Neuronal stem cell (in vitro differentiated cells): Measurements from ENCODE around the gene RAD51B.

Experiments
- DNase-seq: peaks from one replicate; pipeline ENCODE4 v3.0.0-alpha.2; 2013; ENCODE audit warnings: low spot score
- H2AFZ ChIP-seq: one replicate; pipeline ENCODE4 v1.6.1; 2013; ENCODE audit warnings: mild to moderate bottlenecking, low read length, inconsistent platforms
- H2AK5ac ChIP-seq: 2 replicates; pipeline ENCODE4 v1.6.1; 2013; ENCODE audit warnings: low read depth, mild to moderate bottlenecking, inconsistent platforms, low read length, moderate library complexity, mixed read lengths
- H2BK120ac ChIP-seq: 2 replicates; pipeline ENCODE4 v1.6.1; 2013; ENCODE audit warnings: low read depth, mild to moderate bottlenecking, inconsistent platforms, low read length, moderate library complexity, mixed read lengths
- H2BK12ac ChIP-seq: one replicate; pipeline ENCODE4 v1.6.1; 2013; ENCODE audit warnings: low read length, inconsistent platforms
- H2BK15ac ChIP-seq: 2 replicates; pipeline ENCODE4 v1.6.1; 2013; ENCODE audit warnings: mild to moderate bottlenecking, low read length, inconsistent platforms, mixed read lengths
- H2BK5ac ChIP-seq: one replicate; pipeline ENCODE4 v1.6.1; 2013; ENCODE audit warnings: inconsistent platforms, mild to moderate bottlenecking, low read length, moderate library complexity
- H3K14ac ChIP-seq: one replicate; pipeline ENCODE4 v1.6.1; 2013; ENCODE audit warnings: low read length, inconsistent platforms
- H3K18ac ChIP-seq: 2 replicates; pipeline ENCODE4 v1.6.1; 2013; ENCODE audit warnings: low read length, inconsistent platforms
- H3K23ac ChIP-seq: 2 replicates; pipeline ENCODE4 v1.6.1; 2013; ENCODE audit warnings: low read depth, mild to moderate bottlenecking, mixed read lengths, low read length, inconsistent platforms; ENCODE audit not compliant: poor library complexity
- H3K27ac ChIP-seq: replicated peaks from 3 replicates; pipeline ENCODE4 v1.5.1; 2013; ENCODE audit warnings: low read length, inconsistent platforms
- H3K27me3 ChIP-seq, 3 experiments: 2 replicates each; pipeline ENCODE4 v1.6.1; 2013; ENCODE audit warnings: low read length in 3 of 3, mild to moderate bottlenecking in 2 of 3, inconsistent platforms in 1 of 3, low read depth in 1 of 3, mixed read lengths in 1 of 3, moderate library complexity in 1 of 3; ENCODE audit not compliant: control insufficient read depth in 3 of 3, insufficient read depth in 3 of 3
- H3K36me3 ChIP-seq, 2 donors: replicated peaks in 1 of 2; 2 replicates each; pipeline ENCODE4 v1.6.1; 2013; ENCODE audit warnings: low read length in 2 of 2; ENCODE audit not compliant: control insufficient read depth in 2 of 2, insufficient read depth in 2 of 2
- H3K4ac ChIP-seq: 2 replicates; pipeline ENCODE4 v1.6.1; 2013; ENCODE audit warnings: inconsistent platforms, mild to moderate bottlenecking, low read length, moderate library complexity
- H3K4me1 ChIP-seq, 2 donors: 1 replicate in 1 of 2; 2 replicates in 1 of 2; pipeline ENCODE4 v1.6.1; 2013; ENCODE audit warnings: low read length in 2 of 2, low read depth in 1 of 2; ENCODE audit not compliant: control insufficient read depth in 2 of 2, insufficient read depth in 1 of 2
- H3K4me2 ChIP-seq: one replicate; pipeline ENCODE4 v1.6.1; 2013; ENCODE audit warnings: mild to moderate bottlenecking, low read length, inconsistent platforms; ENCODE audit not compliant: insufficient read depth, poor library complexity, severe bottlenecking
- H3K4me3 ChIP-seq, 2 donors: 2 replicates each; pipeline ENCODE4 v1.5.1; 2013; ENCODE audit warnings: low read length in 2 of 2, mild to moderate bottlenecking in 2 of 2, inconsistent platforms in 1 of 2, moderate library complexity in 1 of 2
- H3K79me1 ChIP-seq: one replicate; pipeline ENCODE4 v1.6.1; 2013; ENCODE audit warnings: low read depth, mild to moderate bottlenecking, inconsistent platforms, low read length, moderate library complexity
- H3K9ac ChIP-seq: one replicate; pipeline ENCODE4 v1.6.1; 2013; ENCODE audit warnings: mild to moderate bottlenecking, low read depth, low read length, inconsistent platforms; ENCODE audit not compliant: poor library complexity
- H3K9me3 ChIP-seq, 2 donors: replicated peaks in 1 of 2; 2 replicates each; pipeline versions ENCODE3 to v1.6.1; 2013; ENCODE audit warnings: low read length in 2 of 2, mild to moderate bottlenecking in 2 of 2, inconsistent platforms in 1 of 2, low read depth in 1 of 2, mixed read lengths in 1 of 2, moderate library complexity in 1 of 2; ENCODE audit not compliant: control insufficient read depth in 2 of 2, insufficient read depth in 1 of 2
- H4K8ac ChIP-seq: one replicate; pipeline ENCODE4 v1.6.1; 2013; ENCODE audit warnings: low read depth, mild to moderate bottlenecking, inconsistent platforms, low read length, moderate library complexity
- H4K91ac ChIP-seq: one replicate; pipeline ENCODE4 v1.6.1; 2013; ENCODE audit warnings: low read length, low read depth, mild to moderate bottlenecking, inconsistent platforms; ENCODE audit not compliant: poor library complexity
- WGBS, 2 donors: extraction: QIAGEN DNeasy Blood & Tissue Kit; methylation state at CpG; one replicate each; pipeline ENCODE4 v1.1.7; 2013; ENCODE audit warnings: missing lambda C conversion rate in 2 of 2, mixed read lengths in 1 of 2; ENCODE audit not compliant: insufficient read length in 2 of 2, insufficient replicate concordance in 1 of 2; ENCODE audit errors: extremely low coverage in 2 of 2; 5-methylcytosine and 5-hydroxymethylcytosine counted together

The RAD51B gene

DNA sequence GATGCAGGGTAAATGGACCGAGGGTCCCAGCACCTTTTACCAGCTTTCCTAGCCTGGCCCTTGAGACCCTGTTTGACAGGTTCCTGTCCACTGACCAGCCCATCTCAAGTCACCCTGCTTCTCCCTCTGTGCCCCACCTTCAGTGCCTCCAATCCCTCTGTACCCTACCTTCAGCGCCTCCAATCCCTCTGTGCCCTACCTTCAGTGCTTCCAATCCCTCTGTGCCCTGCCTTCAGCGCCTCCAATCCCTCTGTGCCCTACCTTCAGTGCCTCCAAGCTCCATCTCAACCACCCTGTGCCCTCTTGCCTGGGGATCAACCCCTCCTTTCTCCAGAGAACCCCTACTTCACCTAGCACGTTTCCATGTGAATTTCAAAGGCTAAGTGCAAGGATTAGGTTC, 919.0 kb downstream of the RAD51B start:
- Histone ChIP-seq H3K18ac (peak overlapping the region; percentile 24), H4K91ac (no peak overlapping the region), H3K36me3 (no peaks in the 10 kb centered on the region), H2BK15ac (no peak overlapping the region), H3K4me3 (no peak overlapping the region), H2AFZ (no peak overlapping the region), H2BK5ac (peak overlapping the region; percentile 69), H3K4me2 (no peak overlapping the region), H3K14ac (no peak overlapping the region), H4K8ac (no peak overlapping the region), H2AK5ac (no peak overlapping the region), H3K9me3 (peaks cover 5 to 10% of the 10 kb centered on the region in 2 donors), H3K4me1 (peaks cover 10 to 17% of the 10 kb centered on the region in 2 donors), H2BK120ac (no peak overlapping the region), H3K27ac (no peak overlapping the region), H3K9ac (no peak overlapping the region), H3K23ac (no peak overlapping the region), H3K27me3 (no peaks in the 10 kb centered on the region), H3K79me1 (no peaks in the 10 kb centered on the region), H3K4ac (no peak overlapping the region), H2BK12ac (no peak overlapping the region)
- no CpG with 5 or more reads among the region's 4 CpGs for WGBS, 2 donors
- DNase-seq: no peak

DNA sequence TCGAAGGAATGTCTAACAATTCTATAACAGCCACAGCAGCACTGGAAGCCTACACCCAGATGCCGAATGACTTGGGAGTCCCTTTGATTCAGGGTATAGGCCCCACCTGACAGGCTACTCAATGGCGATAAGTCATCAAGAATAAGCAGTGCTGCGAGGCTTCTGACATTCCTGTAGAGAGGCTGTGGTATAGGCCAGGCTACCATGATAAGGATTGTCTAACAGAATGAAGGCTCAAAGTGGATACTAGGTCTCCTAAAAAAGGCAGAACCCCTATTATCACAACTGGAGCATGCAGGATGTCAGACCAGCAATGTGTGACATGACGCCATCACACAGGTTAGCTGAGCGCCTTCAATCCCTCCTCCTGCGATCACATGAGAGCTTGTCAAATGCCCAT, 920.1 kb downstream of the RAD51B start:
- H2BK12ac ChIP-seq: no peak overlapping the region
- no peak overlapping the region for H3K27ac ChIP-seq
- H3K9me3 ChIP-seq: peaks cover 5 to 10% of the 10 kb centered on the region in 2 donors
- H3K18ac ChIP-seq: no peak overlapping the region
- no peak overlapping the region for H2BK15ac ChIP-seq
- no peak overlapping the region for H2BK120ac ChIP-seq
- peaks cover 10 to 11% of the 10 kb centered on the region in 2 donors for H3K4me1 ChIP-seq
- no peaks in the 10 kb centered on the region for H3K36me3 ChIP-seq
- no peak overlapping the region for H3K14ac ChIP-seq
- H4K91ac ChIP-seq: no peak overlapping the region
- H3K27me3 ChIP-seq: no peaks in the 10 kb centered on the region
- no peak overlapping the region for H3K4ac ChIP-seq
- no peak overlapping the region for H2AFZ ChIP-seq
- DNase-seq: no peak
- H2AK5ac ChIP-seq: no peak overlapping the region
- H3K79me1 ChIP-seq: no peaks in the 10 kb centered on the region
- H3K9ac ChIP-seq: no peak overlapping the region
- H3K4me3 ChIP-seq: no peak overlapping the region
- no peak overlapping the region for H4K8ac ChIP-seq
- no peak overlapping the region for H3K23ac ChIP-seq
- H2BK5ac ChIP-seq: no peak overlapping the region
- no peak overlapping the region for H3K4me2 ChIP-seq
- WGBS, 2 donors: no CpG with 5 or more reads among the region's 7 CpGs

DNA sequence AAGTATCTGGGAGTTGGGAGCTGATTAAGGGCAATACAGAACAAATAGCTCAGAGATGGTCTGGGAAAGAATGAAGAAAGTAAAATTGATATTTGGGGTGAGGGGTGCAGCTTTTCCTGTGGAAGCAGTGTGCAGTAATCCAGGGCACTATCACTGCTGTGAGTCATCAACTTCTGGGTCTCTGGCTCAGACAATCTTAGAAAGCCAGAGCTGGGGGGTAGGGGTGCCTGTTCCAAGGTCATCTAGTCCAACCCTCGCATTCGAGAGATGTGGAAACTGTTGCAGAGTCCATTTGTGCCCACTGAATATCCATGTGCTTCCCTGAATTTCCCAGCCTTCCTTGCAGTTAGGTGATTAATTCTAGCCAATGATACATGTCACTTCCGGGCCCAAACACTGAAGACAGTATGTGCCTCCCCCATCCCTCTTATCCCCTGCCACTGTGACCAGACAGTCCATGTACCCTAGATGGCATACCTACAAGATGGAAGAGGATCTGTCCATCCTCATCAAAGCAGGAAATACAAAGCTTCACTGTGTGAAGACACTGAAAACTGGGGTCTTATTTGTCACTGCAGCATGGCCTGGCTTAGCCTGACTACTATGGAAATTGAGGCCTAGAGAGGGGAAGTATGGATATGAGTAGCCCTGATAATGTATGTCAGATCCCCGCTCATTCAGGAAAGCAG, 921.4 kb downstream of the RAD51B start:
- no peak overlapping the region for H3K4me2 ChIP-seq
- H2BK12ac ChIP-seq: no peak overlapping the region
- no peak for DNase-seq
- H3K23ac ChIP-seq: no peak overlapping the region
- H3K27me3 ChIP-seq: no peaks in the 10 kb centered on the region
- H3K9me3 ChIP-seq: peaks cover 5 to 10% of the 10 kb centered on the region in 2 donors
- no peaks in the 10 kb centered on the region for H3K36me3 ChIP-seq
- H4K8ac ChIP-seq: no peak overlapping the region
- H3K14ac ChIP-seq: no peak overlapping the region
- no peak overlapping the region for H2BK120ac ChIP-seq
- H3K4me1 ChIP-seq: peaks cover 11 to 13% of the 10 kb centered on the region in 2 donors
- H3K9ac ChIP-seq: no peak overlapping the region
- H2BK5ac ChIP-seq: no peak overlapping the region
- H4K91ac ChIP-seq: no peak overlapping the region
- no peak overlapping the region for H3K4ac ChIP-seq
- H3K18ac ChIP-seq: no peak overlapping the region
- H2AK5ac ChIP-seq: no peak overlapping the region
- H2AFZ ChIP-seq: no peak overlapping the region
- no CpG with 5 or more reads among the region's 4 CpGs for WGBS, 2 donors
- H3K27ac ChIP-seq: no peak overlapping the region
- H3K79me1 ChIP-seq: no peaks in the 10 kb centered on the region
- no peak overlapping the region for H3K4me3 ChIP-seq
- no peak overlapping the region for H2BK15ac ChIP-seq

DNA sequence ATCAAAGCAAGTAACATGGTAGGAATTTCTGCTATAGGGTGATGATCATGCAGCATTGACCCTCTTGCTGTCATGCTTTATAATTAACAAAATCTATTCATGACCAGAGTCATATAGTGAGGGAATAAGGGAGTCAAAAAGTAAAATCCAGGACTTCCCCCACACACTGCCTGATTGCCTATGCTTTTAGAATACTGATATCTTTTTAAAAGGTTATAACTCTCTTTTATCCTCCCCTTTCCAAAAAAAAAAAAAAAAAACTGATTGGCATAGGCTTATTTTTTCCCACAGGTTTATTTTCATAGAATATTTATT, 921.9 kb downstream of the RAD51B start:
- DNase-seq: no peak
- H3K4me1 ChIP-seq: peaks cover 8 to 11% of the 10 kb centered on the region in 2 donors
- H3K79me1 ChIP-seq: no peaks in the 10 kb centered on the region
- H4K8ac ChIP-seq: no peak overlapping the region
- no peak overlapping the region for H3K4me3 ChIP-seq
- H2BK120ac ChIP-seq: no peak overlapping the region
- H2BK15ac ChIP-seq: no peak overlapping the region
- H3K9ac ChIP-seq: no peak overlapping the region
- H3K36me3 ChIP-seq: no peaks in the 10 kb centered on the region
- H2BK12ac ChIP-seq: no peak overlapping the region
- no peak overlapping the region for H3K4me2 ChIP-seq
- H2BK5ac ChIP-seq: no peak overlapping the region
- H3K4ac ChIP-seq: no peak overlapping the region
- no peak overlapping the region for H3K23ac ChIP-seq
- no peaks in the 10 kb centered on the region for H3K27me3 ChIP-seq
- no peak overlapping the region for H3K18ac ChIP-seq
- peaks cover 5 to 10% of the 10 kb centered on the region in 2 donors for H3K9me3 ChIP-seq
- no peak overlapping the region for H2AFZ ChIP-seq
- H3K27ac ChIP-seq: no peak overlapping the region
- no peak overlapping the region for H4K91ac ChIP-seq
- H3K14ac ChIP-seq: no peak overlapping the region
- H2AK5ac ChIP-seq: no peak overlapping the region
